ENCODE data around the gene TENM3.
A peak's percentile ranks its signal among the peaks of the same experiment; 100 is the strongest.
"Not testable (repeated sequence)": the region's sequence is repeated elsewhere in the genome, so short reads cannot be mapped to it uniquely, and the experiment has no call there.

TENM3 gene

GRCh38 chr4:182243204-182243603 lies at the start of gene TENM3:
TSS of gene TENM3 (plus strand) at chr4:182243402. CDS start at chr4:182324021, 80,619 bp downstream.
- DNase-seq (ENCODE audit: low spot score), result not testable (repeated sequence)

GRCh38 chr4:182194091-182194824 lies 48.9 kb upstream of the TENM3 start:
- no peak for DNase-seq (ENCODE audit: low spot score)

GRCh38 chr4:182197611-182198010 lies 45.6 kb upstream of the TENM3 start:
- no peak for DNase-seq (ENCODE audit: low spot score)

DNA sequence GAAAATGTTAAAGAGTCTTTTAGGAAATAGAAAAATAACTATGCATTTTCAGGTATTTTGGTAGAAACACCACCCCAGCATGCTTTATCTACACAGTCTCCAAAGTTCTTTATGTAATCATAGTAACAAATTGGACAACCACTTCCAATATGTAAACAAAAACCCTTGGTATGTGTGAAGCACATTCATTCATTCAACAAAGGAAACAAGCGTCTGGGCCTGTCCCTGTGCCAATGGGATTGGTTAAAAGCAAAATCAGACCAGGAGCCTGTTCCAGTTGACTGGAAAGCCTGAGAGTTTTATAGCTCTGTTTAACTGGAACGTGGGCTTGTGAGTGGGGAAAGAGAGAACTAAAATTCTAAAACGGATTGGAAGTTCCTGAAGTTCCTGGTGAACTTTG lies 41.3 kb upstream of the TENM3 start:
- no peak for DNase-seq (ENCODE audit: low spot score)

DNA sequence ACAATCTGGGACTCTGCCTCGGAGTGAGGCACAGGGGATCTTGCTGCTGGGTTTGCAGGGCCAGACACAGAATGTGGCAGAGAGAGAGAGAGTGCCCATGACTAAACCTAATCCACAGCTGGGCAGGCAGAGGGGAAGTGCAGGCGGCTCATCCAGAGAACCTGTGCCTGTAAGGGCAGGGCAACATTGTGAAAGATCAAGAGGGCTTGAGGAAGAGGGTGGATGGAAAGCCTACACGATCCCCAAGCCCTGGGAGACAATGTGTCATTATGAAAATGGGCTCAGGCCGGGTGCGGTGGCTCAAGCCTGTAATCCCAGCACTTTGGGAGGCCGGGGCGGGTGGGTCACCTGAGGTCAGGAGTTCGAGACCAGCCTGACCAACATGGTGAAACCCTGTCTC lies 40.6 kb upstream of the TENM3 start:
- no peak for DNase-seq (ENCODE audit: low spot score)

GRCh38 chr4:182203872-182204411 lies 39.3 kb upstream of the TENM3 start:
- DNase-seq (ENCODE audit: low spot score), result no peak

GRCh38 chr4:182205306-182205705 lies 37.9 kb upstream of the TENM3 start:
- no peak for DNase-seq (ENCODE audit: low spot score)

- no peak for DNase-seq (ENCODE audit: low spot score)
Measured at GRCh38 chr4:182206266-182206665, 36.9 kb upstream of the TENM3 start.

GRCh38 chr4:182206916-182207315 lies 36.3 kb upstream of the TENM3 start:
- no peak for DNase-seq (ENCODE audit: low spot score)

DNA sequence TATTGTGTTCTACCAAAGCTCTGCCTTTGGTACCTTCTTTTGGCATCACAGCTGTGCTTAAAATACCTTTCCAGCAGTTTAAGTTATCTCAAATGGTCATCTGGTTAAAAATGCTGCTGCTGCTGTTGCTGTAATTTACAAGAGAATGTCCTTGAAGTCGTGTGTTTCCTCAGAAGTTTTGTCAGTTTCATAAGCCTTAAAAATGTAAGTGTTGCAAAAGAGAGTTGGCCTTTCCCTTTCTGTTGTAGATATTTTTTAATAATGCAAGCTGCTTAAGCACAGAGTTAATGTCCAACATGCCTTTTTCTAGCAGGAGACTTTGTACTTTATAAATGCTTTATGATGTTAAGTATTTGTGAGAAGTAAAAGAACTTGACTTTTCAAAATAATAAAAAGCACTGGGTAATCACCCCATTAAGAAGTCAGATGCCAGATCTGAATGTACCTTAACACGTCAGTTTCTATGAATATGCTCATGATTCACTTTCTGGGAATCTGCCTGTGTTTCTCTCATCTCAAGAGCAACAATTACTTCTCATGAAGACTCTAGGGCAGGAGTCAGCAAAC lies 35.3 kb upstream of the TENM3 start:
- DNase-seq (ENCODE audit: low spot score), result peak; percentile 76

- no peak for DNase-seq (ENCODE audit: low spot score)
Measured at GRCh38 chr4:182208526-182209050, 34.6 kb upstream of the TENM3 start.

GRCh38 chr4:182212211-182212761 lies 30.9 kb upstream of the TENM3 start:
- DNase-seq (ENCODE audit: low spot score), result peak; percentile 67

GRCh38 chr4:182213004-182213403 lies 30.2 kb upstream of the TENM3 start:
- no peak for DNase-seq (ENCODE audit: low spot score)

DNA sequence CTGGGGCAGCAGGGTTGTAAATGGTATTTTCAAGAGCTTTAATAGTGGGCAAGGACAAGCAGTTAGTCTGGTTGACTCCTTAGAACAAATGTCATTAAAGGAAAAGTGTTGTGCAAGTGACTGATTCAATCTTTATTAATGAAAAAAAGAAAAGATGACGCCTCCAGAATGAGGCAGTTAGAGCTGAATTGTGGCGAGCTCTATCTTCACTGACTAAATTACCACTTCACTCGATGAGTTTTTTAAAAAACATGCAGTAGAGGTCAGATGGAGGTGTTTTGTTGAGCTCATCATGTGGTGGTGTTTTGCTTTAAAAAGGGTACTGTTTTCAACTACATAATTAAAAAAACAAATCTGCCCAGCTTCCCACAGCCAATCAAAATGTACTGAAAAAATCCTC lies 28.1 kb upstream of the TENM3 start:
- no peak for DNase-seq (ENCODE audit: low spot score)

DNA sequence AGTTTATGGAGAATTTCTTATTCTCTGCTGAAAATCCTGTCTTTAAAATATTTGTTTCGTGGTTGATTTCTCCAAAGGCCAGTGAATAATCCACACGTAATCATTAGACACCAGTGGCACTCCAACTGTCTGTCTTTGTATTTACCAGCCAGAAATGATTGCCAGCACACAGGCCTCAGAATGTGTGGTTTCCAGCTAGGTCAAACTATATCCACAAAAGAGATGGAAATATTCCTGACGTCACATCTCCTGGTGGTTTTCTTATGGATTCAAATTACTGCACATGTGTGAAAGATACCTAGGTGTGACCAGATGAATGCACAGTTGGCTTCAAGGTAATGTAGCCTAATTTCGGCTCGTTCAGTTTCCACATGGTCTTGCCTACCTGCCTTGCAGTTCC lies 27.2 kb upstream of the TENM3 start:
- DNase-seq (ENCODE audit: low spot score), result no peak

DNA sequence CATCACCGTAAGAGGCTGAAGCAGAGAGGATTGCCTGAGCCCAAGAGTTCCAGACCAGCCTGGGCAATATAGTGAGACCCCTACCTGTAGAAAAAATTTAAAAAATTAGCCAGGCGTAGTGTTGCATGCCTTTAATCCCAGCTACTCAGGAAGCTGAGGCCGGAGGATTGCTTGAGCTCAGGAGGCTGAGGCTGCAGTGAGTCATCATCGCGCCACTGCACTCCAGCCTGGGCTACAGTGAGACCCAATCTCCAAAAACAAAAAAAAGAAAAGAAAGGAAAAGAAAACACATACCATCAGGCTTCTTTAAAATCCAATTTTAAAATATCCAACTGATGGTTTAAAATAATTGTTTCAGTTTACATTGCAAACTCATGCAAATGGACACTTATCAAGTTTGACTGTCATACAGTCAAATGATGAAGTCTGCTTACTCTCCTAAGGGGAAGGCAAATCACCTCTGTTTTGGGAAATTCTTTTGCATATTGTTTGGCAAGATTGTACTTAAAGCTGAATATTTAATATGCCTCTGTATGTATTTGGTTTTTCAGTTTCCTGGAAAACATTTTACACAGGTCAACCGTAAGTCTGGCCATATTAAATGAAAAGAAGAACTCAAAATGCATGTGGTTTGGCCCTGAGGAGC lies 23.7 kb upstream of the TENM3 start:
- no peak for DNase-seq (ENCODE audit: low spot score)

DNA sequence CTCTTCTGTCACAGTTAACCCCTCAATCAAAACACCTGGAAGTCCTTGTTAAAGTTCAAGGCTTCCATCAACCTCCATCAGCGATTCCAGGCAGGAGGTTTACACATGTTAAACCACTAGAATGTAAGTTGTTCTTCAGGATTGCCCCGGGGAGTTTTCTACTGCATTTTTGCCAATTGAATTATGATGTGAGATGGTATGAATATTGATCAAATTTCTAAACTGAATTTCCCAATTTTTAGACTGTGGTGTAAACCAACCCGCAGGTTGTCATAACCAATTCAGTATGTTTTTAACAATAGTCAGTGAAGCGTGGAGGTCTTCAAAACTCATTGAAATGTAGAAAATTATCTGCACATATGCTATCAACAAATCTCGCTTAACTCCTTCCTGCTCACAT lies 21.2 kb upstream of the TENM3 start:
- no peak for DNase-seq (ENCODE audit: low spot score)

DNA sequence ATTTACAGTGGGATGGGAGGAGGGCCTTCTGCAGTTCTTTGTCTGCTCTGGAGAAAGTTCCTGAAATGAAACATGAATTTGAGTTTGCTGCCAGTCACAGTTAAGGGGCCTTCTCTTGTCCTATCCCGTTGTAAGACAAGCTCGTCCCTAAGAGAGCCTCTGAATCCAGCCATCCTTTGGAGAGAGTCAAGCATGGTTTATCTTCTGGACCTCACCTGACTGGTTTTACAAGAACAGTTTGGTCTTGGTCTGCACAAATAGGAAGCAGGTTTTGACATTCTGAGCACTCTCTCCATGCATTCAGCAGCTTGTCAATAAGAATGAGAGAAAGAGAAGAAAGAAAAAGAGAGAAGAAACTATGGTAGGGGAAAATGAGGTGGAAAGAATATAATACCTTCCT lies 20.4 kb upstream of the TENM3 start:
- DNase-seq (ENCODE audit: low spot score), result no peak

DNA sequence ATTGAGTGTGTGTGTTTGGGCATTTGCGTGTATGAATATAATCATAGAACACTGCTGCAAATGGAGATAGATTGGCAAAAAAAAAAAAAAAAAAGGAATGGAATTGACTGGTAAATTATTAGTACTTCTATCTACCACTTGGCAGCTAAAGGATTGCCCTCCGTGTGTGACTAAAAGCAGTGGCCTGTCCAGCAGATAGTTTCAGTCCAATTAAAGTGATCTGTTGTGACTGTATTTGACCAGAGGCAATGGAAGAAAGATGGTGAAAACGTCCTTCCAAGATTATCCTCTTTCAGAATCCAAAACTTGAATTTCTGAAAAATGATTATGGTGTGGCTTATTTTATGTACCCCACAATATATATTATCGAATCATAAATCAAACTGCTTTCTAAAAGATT lies 19.5 kb upstream of the TENM3 start:
- no peak for DNase-seq (ENCODE audit: low spot score)

- no peak for DNase-seq (ENCODE audit: low spot score)
Measured at GRCh38 chr4:182224192-182224850, 18.9 kb upstream of the TENM3 start.

GRCh38 chr4:182225257-182225852 lies 17.8 kb upstream of the TENM3 start:
- no peak for DNase-seq (ENCODE audit: low spot score)

- DNase-seq (ENCODE audit: low spot score), result no peak
Measured at GRCh38 chr4:182227611-182228010, 15.6 kb upstream of the TENM3 start.
